Measurements from ENCODE around the gene CHSY1.

The CHSY1 gene

GRCh38 chr15:101210058-101210457, 41.8 kb downstream of the CHSY1 start:
- DNase-seq: no peak

DNA sequence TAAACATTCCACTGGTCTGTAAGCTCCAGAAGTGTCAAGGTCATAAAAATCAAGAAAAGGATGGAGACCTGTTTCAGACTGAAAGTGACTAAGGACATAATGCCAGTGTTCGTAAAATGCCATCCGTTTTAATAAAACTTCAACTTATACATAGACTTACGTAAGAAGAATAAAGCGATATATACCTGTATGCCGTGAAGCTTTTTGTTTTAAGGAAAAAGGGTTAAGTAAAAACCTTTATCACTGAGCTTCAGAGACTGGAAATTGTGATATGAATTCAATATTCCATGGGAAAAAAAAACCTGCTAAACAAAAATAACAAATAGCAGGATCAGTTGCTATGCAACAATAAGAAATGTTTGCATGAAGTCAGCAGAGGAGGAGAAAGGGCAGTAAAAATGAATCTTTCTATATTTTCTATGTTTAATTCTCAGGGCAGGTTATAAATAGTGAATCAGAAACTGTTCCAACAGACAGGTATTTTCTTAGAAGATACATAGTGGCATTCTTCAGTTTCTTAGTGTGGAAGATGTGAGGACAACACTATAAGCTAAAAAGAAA, 42.5 kb downstream of the CHSY1 start:
- no peak for DNase-seq

- DNase-seq: no peak
Measured at GRCh38 chr15:101207867-101208288, 44.0 kb downstream of the CHSY1 start.

DNA sequence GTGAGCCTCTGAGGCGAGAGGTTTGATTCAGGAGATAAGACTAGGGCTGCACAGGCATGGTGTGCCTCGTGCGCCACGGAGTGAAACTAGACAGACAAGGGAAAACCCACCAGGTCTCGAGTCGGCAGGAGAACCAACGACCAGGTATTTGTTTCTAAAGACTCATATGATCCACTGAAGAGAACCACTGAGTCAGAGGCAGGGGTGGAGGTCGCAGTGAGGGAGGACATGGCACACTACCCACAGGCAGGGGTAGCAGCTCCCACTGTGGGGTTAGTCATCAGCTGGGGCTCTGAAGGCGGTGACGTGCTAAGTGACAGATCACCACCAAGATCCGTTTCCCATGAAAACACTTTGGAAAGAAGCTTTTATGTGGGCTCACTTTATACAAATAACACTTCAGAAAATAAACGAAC, 45.7 kb downstream of the CHSY1 start:
- peak; percentile 70 to 75 for DNase-seq

GRCh38 chr15:101204739-101205535, 46.9 kb downstream of the CHSY1 start:
- DNase-seq: no peak

DNA sequence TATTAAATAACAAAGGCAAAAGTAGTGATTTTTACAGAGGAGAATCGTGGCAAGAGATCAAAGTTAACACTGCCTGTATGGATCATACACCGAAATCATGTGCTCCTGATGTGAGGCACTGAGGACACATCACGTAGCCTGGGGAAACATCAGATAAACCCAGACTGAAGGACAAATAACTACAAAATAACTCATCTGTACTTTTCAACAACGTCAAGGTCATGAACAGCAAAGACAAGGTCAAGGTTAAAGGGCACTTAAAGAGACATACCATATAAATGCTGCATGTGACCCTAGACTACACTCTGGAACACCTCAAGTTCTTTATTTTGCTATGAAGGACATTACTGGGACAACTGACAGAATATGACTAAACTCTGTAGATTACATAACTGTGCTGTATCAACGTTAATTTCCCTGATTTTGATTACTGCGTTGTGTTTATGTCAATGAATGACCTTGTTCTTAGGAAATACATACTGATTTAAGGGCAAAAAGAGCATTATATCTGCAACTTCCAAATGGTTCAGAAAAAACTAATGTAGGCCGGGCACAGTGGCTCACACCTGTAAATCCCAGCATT, 48.1 kb downstream of the CHSY1 start:
- no peak for DNase-seq

DNA sequence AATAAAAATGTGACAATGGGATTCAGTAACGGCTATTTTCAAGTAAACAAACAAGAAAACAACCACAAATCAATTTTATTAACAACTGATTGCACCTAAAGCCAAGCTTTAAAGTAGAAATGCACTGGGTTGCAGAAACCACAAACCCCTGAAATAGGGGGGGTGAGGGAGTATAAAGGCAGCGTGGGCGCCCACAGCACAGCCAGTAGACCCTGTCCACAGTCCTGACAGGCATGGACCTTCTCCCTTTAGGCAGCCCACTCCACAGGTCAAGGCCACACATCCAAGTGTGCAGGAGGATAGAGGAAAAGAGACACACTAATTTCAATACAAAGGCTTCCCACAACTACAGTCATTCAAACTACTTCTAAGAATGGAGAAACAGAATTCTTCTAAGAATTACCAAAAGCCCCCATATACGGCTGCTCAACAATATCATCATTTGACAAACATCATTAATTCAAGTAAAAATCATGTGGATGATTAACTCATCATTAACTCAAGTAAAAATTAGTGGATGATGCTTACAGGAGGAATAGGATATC, 48.7 kb downstream of the CHSY1 start:
- no peak for DNase-seq

DNA sequence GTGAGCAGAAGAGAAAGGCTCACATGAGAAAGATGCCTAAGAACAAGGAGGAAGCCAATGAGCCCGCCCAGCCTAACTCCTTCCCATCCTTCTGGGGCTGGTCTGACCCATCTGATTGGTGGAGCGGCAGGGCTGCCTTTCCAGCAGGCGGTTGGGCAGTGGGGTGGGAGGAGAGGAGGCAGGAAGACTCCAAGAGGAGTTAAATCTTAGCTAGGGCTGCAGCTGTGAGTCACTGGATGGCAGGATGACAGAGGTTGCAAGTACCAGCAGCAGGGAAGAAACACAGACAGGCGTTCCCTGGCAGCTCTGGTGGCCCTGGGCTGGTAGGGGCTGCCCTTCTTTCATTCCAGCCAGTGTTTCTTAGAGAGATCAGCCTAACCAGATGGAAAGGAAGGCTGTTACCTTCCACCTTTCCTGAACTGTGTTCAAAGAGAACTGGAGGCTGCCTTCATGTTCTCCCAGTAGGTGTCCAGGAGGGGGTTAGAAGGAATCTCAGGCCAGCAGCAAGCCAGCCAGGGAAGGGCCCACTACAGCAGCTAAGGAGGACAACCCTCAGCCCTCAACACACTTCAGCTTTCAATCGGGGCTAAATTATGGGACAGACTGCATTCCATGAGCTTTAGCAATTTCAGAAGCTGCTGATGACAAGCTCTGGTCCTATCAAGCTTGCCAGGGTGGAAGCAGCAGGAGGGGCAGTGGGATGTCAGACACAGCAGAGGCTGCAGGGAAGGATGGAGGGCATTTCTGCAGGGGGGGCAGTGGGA, 50.3 kb downstream of the CHSY1 start:
- no peak for DNase-seq

GRCh38 chr15:101200181-101200580, 51.7 kb downstream of the CHSY1 start:
- DNase-seq: no peak

DNA sequence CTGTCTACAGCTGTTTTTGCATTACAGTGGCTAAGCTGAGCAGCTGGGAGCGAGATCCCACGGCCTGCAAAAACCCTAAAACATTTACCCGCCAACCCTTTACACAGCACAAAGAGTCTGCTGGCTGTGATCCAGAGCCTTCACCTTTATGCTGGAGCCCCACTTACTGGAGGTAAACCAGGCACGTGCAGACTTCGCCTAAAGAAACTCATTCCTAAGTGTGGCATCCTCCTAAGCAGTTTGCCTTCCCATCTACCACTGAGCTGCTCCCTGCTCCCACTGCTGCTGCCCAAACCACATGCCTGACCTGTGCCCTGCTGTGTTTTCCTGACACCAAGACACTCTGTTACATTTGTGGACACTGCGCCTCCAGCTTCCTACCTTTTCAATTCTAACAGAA, 53.0 kb downstream of the CHSY1 start:
- DNase-seq: no peak

DNA sequence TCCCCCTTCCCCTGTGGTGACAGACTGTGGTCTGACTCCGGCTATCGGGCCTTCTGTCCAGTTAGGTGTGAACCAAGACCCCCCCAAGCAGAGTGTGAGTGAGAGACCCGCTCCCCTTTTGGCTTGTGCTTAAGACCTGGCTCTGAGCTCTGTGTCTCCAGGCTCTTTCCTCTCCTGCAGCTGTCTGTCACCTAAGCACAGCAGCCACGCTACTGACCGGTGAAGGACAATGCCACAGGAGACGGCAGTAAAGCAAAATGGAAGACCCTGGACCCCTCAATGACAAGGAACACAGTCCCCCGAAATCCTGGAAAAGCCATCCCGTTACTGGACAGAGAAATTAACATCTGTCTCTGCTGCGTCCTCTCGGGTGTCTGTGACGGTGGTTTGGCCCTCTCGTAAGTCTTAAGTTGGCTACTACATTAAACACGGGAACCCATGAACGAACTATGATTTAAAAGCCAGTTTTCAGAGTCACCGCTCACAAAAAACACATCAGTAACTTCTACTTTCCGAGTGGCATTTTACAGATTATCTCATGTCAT, 53.7 kb downstream of the CHSY1 start:
- no peak for DNase-seq

DNA sequence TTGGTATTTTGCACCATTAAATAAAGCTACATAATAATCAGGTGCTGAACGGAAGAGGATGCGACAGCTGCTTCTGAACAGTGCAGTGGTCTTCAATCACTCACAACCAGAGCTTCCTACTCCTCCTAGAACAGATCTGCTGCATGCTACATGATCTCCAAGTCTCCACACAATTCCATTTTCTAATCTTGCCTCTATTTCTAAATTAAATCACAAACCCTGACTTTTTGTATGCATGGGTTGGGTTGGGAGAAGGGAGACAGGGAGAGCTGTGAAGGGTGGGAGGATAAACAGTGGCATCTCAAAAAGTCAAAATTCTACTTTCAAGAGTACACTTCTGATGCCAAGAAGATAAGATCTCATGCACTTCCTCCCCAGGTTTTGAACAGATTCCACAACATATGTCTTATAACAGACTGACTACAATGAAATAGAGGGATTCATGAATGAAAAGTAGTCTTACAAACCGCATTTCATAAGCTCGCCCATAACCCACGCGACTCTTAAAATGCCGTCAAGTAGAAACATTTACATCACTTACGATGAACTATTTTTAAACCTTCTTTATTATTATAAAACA, 57.2 kb downstream of the CHSY1 start:
- no peak for DNase-seq

DNA sequence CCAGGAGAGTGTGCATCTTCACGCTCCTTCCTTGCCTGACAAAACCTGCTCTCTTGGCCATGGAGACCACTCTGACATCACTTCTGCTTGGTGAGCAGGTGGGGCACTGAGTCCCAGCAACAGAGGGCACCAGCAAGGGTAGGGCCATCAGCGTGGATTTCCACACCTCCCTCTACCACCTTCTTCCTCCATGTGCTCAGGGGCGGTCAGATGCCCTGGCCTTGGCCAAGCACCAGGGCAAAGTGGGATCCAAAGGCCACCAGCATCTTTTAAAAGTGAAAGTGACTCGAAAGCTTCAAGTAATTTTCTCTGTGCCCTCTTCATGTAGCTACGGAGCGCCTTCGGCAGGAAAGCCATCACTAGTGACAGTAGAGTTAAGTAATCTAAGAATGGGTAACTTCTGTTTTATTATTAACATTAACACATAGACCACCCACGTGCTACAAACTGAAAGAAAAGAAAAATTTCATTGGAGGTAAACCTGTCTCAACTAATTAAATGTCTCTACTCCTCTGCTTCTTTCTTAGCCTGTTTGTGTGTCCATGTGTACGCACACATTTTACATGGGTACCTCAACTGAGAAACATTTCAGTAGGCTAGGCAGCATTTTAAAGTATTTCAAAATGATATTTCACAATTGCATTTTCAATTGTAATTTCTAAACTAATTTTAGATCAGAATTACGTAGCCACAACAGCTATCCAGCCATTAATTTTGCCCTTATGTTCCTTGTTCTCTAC, 57.9 kb downstream of the CHSY1 start:
- DNase-seq: no peak

GRCh38 chr15:101193120-101193644, 58.7 kb downstream of the CHSY1 start:
- DNase-seq: no peak

GRCh38 chr15:101192081-101192480, 59.8 kb downstream of the CHSY1 start:
- DNase-seq: no peak

GRCh38 chr15:101191242-101191641, 60.6 kb downstream of the CHSY1 start:
- DNase-seq: no peak

DNA sequence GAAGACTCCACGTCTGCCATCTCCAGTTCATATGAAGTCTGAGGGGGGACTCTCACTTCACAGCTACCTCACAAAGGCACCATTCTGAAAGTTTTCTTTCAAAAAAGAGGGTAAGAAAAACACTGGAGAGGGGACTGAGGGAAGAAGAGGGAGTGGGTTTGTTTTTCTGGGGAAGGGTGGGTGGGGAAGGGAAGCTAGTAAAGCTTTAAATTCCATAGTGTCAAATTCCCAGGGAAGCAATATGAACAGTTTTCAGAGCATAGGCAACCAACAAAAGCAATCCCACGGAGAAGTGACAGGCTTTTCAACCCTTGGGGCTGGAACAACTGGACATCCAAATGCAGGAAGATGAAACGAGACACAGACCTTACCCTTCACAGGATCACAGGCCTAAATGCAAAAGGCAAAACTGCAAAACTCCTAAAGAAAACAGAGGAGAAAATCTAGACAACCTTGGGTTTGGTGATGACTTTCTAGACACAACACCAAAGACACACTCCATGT, 61.7 kb downstream of the CHSY1 start:
- DNase-seq: no peak

DNA sequence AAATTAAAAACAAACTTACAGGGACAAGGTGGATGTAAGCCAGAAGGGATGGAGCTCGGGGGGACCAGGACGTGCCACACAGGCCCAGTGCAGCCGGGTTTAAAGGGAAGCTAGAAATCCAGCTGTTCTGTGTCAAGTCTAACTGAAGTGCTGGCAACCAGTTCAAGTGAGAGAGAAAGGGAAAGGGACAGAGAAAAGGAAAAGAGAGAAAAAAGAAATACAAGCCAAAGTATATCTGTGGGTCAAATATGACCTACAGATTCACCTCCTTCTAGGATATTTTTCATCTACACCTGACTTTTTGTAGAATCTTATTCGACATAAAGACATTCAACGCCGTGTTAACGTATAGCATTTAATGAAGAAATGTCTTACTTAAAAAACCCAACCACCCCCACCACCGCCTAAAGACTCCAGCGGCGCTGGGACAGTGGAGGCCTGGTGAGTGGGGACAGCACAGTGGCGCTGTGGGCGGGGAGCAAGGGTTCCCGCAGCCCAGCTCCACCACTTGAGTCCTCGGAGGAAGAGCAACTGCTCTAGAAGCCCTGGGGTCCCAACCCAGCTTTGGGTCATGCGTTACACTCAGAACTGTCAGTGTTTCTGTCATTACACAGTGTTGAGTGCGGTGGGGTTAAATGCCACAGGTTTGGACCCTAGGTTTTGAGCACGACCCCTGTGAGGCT, 62.3 kb downstream of the CHSY1 start:
- no peak for DNase-seq

DNA sequence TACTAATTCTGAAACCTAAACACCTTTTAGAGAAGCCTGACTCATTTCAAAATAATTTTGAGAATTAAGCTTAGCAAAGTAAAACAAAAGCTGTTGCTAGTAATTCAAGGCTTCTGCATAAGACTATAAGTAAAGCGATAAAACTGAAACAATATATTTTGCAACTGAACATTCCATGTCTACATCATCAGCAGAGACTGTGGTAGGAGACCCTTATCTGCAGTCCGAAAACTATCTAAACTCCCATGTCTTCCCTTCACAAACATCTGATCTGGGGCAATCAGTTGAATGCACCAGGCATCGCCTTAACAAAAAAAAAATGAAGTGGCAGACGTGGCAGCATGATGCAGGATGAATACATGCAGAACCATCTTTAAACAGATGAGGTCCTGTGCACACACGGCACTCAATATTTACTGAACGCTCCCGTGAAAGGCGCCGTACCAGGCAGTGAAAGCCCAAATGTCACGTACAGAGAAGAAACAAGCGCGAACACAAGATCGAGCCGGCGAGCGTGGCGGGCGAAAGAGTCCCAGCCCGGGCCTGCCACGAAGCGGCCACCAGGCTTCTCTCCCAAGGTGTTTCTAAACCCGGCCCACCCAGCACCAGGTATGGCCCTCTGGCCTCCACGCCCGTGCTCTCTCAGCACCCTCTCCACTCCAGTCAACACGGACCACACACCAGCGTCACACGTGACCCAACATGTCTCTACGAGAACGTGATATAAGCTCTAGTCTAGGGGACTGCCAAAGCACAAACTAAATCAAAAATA, 63.0 kb downstream of the CHSY1 start:
- DNase-seq: no peak
